ENCODE data around the gene SLC6A9. TPM values are rescaled to one million over a fixed set of nuclear protein-coding genes. Genes with fewer than 3 reads are reported as not detected.

SLC6A9 gene
- total RNA-seq, 1 experiment from 2014 or later, result 9.2 TPM

GRCh38 chr1:44049839-44050238, 18.6 kb upstream of the SLC6A9 start:
- H3K4me1 ChIP-seq (ENCODE audit: control insufficient read depth, insufficient read depth, low read length), result peaks cover 10% of the 10 kb centered on the region
- ChIA-PET POLR2A (no interaction called here), CTCF (interaction anchor here (2.8 to 2.9 kb wide), 2 partner anchors 14 to 45 kb away, joined by 20 to 29 read pairs; no protein-coding TSS in a partner anchor)
- DNase-seq (ENCODE audit: low read depth, low spot score), result peak; percentile 82
- no peaks in the 10 kb centered on the region for H3K27me3 ChIP-seq (ENCODE audit: control insufficient read depth, insufficient read depth, low read length)
- no peak for TF ChIP-seq POLR2AphosphoS5 (IDR thresholded peaks at IDR 0.05; ENCODE audit: low read depth, low read length)
- no peak for TF ChIP-seq TCF7L2 (IDR thresholded peaks at IDR 0.05; ENCODE audit: low read depth, low read length)
- BruUV-seq (replicated peaks), result no TSS peak
- intact Hi-C loops (cut with micrococcal nuclease; ENCODE audit: unreplicated experiment), result no loop called here
- no peaks in the 10 kb centered on the region for H3K9me3 ChIP-seq (ENCODE audit: control insufficient read depth, insufficient read depth, low read depth, low read length)
- 0 out of 2 replicates have a peak, but pooled peaks have one; percentile 10 for ATAC-seq
- peak overlapping the region; percentile 13; the same call in 1 of the 2 replicates for H3K27ac ChIP-seq (ENCODE audit: low read length)
- H3K4me3 ChIP-seq (ENCODE audit: low read depth in 2 of 2, low read length in 2 of 2), result no peak overlapping the region
- in situ Hi-C loops (cut with HindIII; ENCODE audit: low pct_unique_long_range_greater_than_20kb, low sequenced_read_pairs), result no loop called here
- H3K36me3 ChIP-seq (ENCODE audit: control insufficient read depth, insufficient read depth, low read length), result no peaks in the 10 kb centered on the region

DNA sequence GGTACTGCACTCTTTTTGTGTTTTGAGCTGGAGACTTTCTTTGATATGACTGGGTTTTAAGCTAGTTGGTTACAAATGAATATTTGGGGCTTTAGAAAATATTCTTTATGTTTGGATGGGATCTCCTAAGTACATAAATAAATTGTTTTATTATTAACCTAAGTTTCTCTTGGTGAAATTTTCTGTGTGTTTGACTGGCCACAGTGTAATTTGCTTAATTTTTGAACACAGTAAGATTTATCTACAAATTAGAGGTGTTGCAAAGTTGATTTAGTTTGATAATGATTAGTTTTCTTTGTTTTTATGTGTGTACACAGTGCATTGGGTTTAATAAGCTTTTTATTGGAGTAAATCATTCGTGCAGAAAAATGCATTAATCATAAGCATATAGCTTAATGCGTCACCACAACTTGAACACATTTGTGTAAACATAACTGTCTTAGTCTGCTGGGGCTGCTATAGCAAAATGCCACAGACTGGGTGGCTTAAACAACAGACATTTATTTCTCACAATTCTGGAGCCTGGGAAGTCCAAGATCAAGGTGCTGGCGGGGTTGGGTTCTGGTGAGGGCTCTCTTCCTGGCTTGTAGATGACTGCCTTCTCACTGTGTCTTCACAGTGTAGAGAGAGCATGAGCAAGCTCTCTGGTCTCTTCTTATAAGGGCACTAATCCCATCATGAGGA, 17.4 kb upstream of the SLC6A9 start:
- Histone ChIP-seq H3K4me3 (ENCODE audit: low read depth in 2 of 2, low read length in 2 of 2) (peak overlapping the region in 1 of 2 experiments; percentile 37; a peak in 2 of 4 replicates), H3K4me1 (ENCODE audit: control insufficient read depth, insufficient read depth, low read length) (peaks cover 10% of the 10 kb centered on the region), H3K27ac (ENCODE audit: low read length) (peak overlapping the region; percentile 25), H3K9me3 (ENCODE audit: control insufficient read depth, insufficient read depth, low read depth, low read length) (no peaks in the 10 kb centered on the region), H3K27me3 (ENCODE audit: control insufficient read depth, insufficient read depth, low read length) (no peaks in the 10 kb centered on the region), H3K36me3 (ENCODE audit: control insufficient read depth, insufficient read depth, low read length) (no peaks in the 10 kb centered on the region)
- intact Hi-C loops (cut with micrococcal nuclease; ENCODE audit: unreplicated experiment) (no loop called here), in situ Hi-C loops (cut with HindIII; ENCODE audit: low pct_unique_long_range_greater_than_20kb, low sequenced_read_pairs) (no loop called here)
- ChIA-PET CTCF (interaction anchor here (0.6 to 2.9 kb wide), 12 partner anchors 8 to 546 kb away, joined by 3 to 29 read pairs (median 7); no protein-coding TSS in a partner anchor), POLR2A (interaction anchor here (0.6 kb wide), 1 partner anchor 9 kb away, joined by 7 read pairs; no protein-coding TSS in a partner anchor)
- TF ChIP-seq POLR2AphosphoS5 (IDR thresholded peaks at IDR 0.05; ENCODE audit: low read depth, low read length), result no peak
- TF ChIP-seq SIN3A (IDR thresholded peaks at IDR 0.05; ENCODE audit: borderline replicate concordance, insufficient read depth, low read depth, low read length), result no peak
- TF ChIP-seq, protein P1, sequence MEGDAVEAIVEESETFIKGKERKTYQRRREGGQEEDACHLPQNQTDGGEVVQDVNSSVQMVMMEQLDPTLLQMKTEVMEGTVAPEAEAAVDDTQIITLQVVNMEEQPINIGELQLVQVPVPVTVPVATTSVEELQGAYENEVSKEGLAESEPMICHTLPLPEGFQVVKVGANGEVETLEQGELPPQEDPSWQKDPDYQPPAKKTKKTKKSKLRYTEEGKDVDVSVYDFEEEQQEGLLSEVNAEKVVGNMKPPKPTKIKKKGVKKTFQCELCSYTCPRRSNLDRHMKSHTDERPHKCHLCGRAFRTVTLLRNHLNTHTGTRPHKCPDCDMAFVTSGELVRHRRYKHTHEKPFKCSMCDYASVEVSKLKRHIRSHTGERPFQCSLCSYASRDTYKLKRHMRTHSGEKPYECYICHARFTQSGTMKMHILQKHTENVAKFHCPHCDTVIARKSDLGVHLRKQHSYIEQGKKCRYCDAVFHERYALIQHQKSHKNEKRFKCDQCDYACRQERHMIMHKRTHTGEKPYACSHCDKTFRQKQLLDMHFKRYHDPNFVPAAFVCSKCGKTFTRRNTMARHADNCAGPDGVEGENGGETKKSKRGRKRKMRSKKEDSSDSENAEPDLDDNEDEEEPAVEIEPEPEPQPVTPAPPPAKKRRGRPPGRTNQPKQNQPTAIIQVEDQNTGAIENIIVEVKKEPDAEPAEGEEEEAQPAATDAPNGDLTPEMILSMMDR (IDR thresholded peaks at IDR 0.05), result no peak
- no peak for TF ChIP-seq REST (IDR thresholded peaks at IDR 0.05; ENCODE audit: insufficient read depth in 1 of 2, low read depth in 2 of 2, low read length in 1 of 2)
- TF ChIP-seq TCF7L2 (IDR thresholded peaks at IDR 0.05; ENCODE audit: low read depth, low read length), result no peak
- ATAC-seq (peak; percentile 55), DNase-seq (ENCODE audit: low read depth, low spot score) (no peak)
- BruUV-seq (replicated peaks), result no TSS peak

GRCh38 chr1:44047131-44047530, 15.9 kb upstream of the SLC6A9 start:
- TF ChIP-seq REST (IDR thresholded peaks at IDR 0.05; ENCODE audit: insufficient read depth in 1 of 2, low read depth in 2 of 2, low read length in 1 of 2) (no peak), TCF7L2 (IDR thresholded peaks at IDR 0.05; ENCODE audit: low read depth, low read length) (no peak)
- TF ChIP-seq, protein P1 (IDR thresholded peaks at IDR 0.05), result no peak
- Histone ChIP-seq H3K27ac (ENCODE audit: low read length) (no peak overlapping the region), H3K4me1 (ENCODE audit: control insufficient read depth, insufficient read depth, low read length) (peaks cover 10% of the 10 kb centered on the region), H3K4me3 (ENCODE audit: low read depth in 2 of 2, low read length in 2 of 2) (no peak overlapping the region), H3K36me3 (ENCODE audit: control insufficient read depth, insufficient read depth, low read length) (no peaks in the 10 kb centered on the region), H3K9me3 (ENCODE audit: control insufficient read depth, insufficient read depth, low read depth, low read length) (no peaks in the 10 kb centered on the region), H3K27me3 (ENCODE audit: control insufficient read depth, insufficient read depth, low read length) (no peaks in the 10 kb centered on the region)
- ChIA-PET POLR2A (no interaction called here), CTCF (interaction anchor here (0.7 to 2.9 kb wide), 5 partner anchors 12 to 227 kb away, joined by 3 to 29 read pairs (median 3); no protein-coding TSS in a partner anchor)
- DNase-seq (ENCODE audit: low read depth, low spot score), result no peak
- no peak for ATAC-seq
- intact Hi-C loops (cut with micrococcal nuclease; ENCODE audit: unreplicated experiment) (no loop called here), in situ Hi-C loops (cut with HindIII; ENCODE audit: low pct_unique_long_range_greater_than_20kb, low sequenced_read_pairs) (no loop called here)
- no TSS peak for BruUV-seq (replicated peaks)

Measured in Panc1 (cell line).